Activated CD4-positive, alpha-beta T cell treated with anti-CD3 and anti-CD28 coated beads, Interleukin-2, amount 50 U/mL, for 1 hour (primary cell): ENCODE results near the gene PIAS2.
"Not testable (repeated sequence)": the region's sequence is repeated elsewhere in the genome, so short reads cannot be mapped to it uniquely, and the experiment has no call there.

Experiments used
- DNase-seq: peaks from one replicate; pipeline ENCODE4 v3.0.0-alpha.2; 2020

PIAS2 gene

DNA sequence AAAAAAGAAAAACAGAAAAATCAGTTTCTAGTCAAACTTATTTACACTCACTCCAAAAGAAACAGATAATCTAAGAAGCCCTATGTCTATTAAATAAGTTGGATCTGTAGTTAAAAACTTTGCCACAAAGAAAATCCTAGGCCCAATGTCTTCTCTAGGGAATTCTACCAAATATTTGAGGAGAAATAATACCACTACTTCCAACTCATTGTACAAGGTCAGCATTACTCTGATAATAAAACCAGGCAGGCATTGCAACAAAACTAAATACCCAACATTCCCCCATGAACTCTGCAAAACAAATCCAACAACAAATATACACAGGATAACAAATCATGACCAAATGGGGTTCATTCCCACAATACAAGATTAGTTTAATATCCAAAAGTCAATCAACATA lies 86.7 kb downstream of the PIAS2 start:
- DNase-seq, result no peak

DNA sequence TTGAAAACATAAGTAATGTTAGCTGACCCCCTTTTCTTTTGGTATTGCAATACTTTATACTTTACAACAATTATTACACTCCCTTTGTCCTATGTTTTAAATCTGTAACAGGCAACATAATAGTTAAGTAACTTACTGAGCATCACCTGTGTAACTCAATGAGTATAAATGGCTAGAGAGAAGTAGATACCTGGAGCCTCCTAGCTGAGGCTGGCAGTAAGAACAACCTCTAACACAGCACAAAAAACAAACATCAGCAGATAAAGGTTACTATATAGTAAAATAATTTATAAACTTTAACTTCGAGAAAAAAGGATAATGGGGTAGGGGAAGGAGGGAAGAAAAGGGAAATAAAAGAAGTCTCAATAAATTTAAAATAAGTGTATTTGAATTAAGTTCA lies 87.4 kb downstream of the PIAS2 start:
- no peak for DNase-seq

DNA sequence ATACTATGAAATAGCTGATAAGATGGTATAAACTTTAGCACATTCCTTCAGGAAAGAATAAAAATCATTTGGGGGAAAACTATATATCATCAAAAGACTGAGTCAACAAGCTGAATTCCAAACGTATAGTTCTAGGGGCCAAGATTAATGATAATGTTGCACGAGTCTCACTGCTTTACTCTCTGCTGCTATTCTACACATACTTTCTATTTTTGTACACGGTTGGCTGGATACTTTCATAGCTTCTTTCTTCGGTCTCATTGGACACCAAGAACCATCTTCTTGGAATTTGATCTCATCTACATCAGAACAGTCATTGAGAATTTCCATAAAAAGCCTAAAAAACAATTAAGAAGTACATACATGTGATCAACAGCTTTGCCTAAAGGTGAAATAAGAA lies 87.8 kb downstream of the PIAS2 start:
- DNase-seq, result no peak

DNA sequence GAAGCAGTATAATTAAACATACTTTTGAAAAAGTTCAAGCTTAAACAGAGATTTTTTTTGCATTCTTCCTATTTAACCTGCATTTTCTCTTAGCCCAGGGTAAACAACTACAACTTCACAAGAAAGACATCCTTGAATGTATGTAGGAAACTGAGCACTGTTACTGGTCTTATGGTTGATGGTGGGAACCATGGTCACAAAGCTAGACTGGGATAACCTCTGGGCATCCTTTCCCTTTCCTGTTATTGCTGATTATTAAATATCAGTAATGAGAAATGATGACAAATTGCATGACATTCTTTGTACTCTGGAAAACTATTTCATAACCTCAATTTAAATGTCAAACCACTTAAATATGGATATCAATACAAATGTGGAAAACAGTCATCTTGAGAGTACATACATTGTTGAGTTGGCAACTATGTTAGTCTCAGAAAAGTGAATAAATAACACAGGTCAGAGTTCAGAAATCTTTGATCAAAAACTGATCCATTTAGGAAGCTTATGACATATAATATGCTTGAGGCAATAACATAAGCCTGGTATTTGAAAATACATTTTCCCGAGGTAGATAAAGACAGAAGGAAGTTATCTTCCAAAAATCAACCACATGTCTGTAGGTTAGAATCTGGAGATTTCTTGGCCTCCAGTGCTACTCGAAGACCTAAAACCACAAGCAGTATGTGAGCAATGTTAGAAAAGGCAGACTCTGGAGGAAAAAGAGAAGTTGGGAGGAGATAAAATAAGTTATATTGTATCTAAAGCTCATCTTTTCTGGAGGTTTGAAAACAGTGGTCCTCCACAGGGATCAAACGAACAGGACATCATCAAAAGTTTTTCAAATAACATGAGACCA lies 95.2 kb downstream of the PIAS2 start:
- DNase-seq, result no peak

DNA sequence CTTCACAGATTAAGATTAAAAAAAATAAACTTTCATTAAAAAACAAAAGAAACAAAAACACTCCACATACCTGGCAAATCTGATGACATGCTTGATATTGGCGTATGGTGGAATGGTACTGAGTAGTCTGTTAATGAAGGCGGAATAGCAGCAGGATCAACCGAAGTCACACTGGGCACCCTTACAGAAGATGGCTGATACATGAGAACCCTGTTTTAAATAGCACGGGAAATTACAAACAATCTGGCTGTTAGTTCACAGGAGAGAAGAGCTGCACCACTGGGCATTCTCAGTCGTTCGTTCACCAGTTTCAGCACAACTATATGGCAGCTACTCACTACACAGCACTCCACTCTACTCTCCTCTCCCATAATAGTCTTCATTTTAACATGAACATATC lies 96.4 kb downstream of the PIAS2 start:
- DNase-seq, result no peak

DNA sequence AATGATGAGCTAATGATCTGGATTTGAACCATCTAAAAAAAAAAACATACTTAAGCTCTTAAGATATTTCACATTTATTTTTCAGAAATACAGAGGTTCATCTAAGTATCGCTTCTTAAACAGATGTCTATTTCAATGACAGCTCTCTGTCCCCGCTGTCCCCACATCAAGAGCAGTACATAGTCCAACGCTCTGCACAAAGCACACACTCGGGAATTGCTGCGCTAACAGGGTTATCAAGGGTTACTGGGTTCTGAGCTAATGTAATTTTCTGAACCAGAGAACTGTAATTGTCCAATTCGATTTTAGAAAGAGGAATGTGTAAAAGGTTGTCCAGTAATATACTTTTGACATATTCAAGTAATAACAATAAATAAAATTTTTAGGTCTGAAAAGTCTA lies 101.6 kb downstream of the PIAS2 start:
- no peak for DNase-seq

DNA sequence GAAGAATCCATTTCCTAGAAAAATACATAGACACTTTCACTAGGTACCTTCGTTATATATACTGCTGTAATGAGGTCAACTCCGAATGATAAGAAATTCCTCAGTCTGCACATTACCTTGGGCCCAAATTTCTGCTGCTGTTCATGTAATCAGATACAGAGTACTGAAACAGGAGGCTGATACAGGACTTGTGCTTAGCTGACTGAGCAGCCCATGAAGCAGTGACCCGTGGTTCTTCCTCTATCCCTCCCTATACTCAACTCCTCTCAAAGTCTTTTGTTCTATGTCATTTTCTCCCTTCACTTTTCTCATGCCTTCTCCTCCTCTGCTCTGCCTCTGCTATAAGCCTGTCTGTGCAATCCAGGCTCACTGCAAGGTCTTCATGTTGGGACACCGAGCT lies 102.9 kb downstream of the PIAS2 start:
- no peak for DNase-seq

DNA sequence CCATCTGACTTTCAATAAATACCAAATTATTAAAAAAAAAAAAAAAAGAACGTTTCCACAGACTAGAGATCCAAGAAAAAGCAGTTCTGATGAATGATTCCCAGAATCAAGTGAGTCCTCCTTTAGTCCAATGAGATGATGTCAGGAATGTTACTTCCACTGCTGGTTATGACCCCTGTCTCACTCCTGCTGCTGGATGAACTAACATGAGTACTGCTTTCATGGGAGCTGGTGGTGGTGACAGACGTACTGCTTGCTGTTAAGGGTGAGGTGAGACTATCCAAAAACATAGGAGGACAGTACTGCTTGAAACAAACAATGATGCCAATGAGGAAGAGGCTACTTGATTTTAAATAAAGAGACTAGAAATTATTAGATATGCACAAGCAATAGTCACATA lies 105.0 kb downstream of the PIAS2 start:
- DNase-seq, result no peak

DNA sequence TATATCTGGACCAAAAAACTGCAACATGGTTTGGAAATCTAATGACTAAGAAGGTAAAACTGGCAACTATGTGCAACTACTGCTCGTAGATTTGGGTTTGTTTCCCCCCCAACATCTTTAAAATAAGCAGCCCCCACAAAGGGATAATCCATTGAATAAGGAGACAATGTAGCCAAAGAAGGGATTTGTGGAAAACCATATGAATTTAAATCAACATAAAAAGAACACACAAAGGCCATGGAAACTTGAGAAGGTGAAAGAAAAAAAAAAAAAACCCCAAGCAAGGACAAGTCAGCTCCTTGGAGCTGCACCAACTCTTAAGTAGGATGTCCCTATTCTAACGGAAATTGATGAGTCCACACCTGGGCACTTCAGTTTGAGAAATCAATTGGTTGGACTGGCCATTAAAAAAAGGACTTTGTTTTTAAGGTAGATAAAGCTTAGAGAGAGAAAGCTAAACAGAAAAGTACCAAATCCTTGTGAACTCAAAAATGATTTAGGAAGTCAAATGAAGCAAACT lies 106.8 kb downstream of the PIAS2 start:
- no peak for DNase-seq

DNA sequence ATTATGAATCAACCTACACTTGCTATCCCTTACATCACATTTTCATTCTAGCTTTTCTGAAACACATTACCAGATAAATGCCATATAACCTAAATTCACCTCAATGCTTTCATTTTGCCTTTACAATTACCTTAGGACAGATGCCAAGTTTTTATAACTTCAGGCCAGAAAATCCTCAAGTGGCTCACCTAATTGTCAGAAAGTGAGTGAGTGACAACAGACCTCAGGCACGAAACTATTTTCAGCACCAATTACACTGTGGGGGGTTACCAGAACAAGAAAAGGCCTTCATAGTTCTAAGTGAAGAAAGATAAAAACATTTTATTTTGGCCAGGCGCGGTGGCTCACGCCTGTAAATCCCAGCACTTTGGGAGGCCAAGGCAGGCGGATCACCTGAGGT lies 108.2 kb downstream of the PIAS2 start:
- no peak for DNase-seq

DNA sequence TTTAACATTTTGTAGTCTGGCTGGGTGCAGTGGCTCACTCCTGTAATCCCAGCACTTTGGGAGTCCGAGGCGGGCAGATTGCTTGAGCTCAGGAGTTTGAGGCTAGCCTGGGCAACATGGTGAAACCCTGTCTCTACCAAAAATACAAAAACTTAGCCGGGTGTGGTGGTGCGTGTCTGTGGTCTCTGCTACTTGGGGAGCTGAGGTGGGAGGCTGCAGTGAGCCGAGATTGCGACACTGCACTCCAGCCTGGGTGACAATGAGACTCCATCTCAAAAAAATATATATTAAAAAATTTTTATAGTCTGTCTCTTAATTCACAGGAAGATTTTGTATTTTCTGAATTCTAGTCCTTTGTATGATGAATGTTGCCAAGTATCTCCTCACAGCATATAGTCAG lies 121.4 kb downstream of the PIAS2 start:
- not testable (repeated sequence) for DNase-seq

DNA sequence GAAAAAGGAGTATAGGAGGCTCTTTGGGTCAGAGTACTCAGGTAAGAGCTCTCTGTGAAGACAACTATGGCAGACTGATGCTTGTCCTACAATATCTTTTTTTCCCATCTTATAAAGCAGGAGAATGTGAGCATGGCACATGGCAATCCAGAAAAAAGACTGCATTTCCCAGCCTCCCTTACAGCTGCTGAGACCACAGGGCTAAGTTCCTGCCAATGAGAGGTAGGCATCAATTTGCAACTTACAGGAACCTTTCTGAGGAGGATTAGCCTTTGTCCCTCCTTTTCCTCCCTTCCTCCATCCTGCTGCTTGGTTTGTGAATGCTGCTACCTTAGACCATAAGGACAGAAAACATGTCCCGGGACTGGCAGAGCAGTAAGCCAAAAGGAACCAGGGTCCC lies 122.7 kb downstream of the PIAS2 start:
- no peak for DNase-seq

DNA sequence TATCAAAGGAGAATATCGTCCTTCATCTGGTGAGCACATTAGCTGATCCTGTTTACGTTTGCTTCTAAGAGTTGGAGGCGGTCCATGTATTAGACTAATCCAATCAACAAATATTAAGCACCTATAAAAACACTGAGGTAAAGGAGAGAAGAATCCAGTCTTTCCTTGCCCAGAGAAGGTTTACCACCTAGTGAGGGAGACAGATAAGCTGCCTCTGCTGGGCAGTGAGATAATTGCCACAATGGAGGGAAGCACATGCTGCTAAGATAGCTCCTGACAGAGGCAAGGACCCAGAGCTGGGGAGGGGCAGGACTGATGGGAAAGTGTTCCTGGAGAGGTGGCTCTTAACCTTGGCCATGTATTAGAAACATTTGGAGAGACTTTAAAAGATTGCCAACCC lies 123.7 kb downstream of the PIAS2 start:
- DNase-seq, result no peak

DNA sequence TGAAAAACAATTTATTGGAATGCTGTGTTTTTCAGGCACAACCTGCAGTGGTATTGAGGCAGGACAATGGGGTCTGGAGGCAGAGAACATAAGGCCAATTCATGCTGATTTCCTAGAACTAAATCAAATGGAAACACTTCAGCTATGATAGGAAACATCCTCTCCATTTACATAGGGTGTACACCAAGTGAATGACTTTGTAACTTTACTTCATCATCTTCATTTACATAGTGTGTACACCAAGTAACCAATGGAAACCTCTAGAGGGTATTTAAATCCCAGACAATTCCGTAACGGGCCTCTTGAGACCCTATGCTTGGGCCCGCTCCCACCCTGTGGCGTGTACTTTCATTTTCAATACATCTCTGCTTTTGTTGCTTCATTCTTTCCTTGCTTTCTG lies 128.2 kb downstream of the PIAS2 start:
- no peak for DNase-seq

DNA sequence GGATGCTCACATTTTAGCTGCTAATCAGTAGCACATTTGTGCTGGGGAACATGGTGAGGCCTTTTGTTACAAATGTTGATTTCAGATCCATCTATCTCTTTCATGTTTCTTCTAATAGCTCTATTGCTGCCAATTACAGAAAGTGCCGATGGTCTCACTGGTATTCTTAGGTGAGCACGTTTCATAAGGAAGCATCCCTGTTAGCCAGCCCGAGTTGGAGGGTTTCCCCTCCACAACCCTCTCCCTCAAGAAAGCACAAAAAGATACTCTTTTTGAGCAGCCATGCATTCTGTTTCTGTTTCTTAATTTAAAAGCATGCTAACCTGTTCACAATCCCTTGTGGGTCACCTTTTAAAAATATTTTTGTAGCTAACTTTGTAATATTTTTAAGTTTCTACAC lies 129.6 kb downstream of the PIAS2 start:
- no peak for DNase-seq

DNA sequence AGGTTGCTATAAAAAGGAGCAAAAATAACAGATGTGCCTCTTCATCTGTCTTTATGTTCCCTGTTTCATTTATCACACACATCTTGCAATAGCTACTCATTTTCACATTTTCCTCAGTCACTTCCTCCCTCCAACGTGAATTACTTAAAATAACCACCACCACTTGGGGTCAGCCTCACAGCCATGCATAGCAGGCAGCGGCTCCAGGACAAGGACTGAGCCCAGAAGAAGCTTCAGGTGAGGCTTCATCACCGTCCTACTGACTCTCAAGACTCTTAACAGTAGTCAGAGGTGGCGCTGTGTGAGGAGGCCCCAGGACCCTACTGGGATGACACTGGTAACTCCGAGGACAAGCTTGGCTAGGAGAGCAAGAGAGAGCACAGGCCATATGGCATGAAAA lies 144.9 kb downstream of the PIAS2 start:
- DNase-seq, result no peak

DNA sequence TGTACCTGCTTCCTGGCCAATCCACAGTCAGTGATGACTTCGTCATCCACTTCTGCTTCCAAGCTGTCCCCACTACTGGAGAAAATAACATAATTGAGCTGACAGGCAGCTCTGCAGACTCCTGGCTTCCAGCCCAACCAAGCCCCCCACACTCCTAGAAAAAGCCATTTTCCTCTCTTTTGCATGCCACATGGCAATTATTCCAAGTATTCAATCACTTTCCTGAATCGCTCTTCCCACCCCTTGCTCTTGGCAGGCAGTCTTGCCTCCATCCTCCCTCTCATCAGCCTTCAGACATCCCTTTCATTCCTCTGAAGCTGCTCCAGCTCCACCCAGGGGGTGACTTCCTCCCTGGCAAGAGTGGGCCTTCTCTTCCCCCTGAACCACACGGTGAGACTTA lies 146.2 kb downstream of the PIAS2 start:
- DNase-seq, result no peak

DNA sequence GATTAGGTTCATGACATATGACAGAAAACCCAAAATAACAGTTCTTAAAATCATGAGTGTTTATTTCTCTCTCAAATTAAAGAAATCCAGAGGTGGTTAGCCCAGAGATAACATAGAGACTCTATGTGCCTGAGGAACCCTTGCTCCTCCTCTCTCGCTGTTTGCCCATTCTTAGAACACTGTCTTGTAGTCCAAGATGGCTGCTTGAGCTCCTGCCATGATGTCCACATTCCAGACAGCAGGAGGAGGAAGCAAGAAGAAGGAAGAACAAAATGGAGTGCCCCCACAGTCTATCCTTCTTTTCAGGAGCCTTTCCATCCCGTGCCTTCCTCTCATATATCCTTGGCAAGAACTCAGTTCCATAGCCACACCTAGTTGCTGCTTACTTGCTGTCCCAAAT lies 146.6 kb downstream of the PIAS2 start:
- DNase-seq, result no peak

DNA sequence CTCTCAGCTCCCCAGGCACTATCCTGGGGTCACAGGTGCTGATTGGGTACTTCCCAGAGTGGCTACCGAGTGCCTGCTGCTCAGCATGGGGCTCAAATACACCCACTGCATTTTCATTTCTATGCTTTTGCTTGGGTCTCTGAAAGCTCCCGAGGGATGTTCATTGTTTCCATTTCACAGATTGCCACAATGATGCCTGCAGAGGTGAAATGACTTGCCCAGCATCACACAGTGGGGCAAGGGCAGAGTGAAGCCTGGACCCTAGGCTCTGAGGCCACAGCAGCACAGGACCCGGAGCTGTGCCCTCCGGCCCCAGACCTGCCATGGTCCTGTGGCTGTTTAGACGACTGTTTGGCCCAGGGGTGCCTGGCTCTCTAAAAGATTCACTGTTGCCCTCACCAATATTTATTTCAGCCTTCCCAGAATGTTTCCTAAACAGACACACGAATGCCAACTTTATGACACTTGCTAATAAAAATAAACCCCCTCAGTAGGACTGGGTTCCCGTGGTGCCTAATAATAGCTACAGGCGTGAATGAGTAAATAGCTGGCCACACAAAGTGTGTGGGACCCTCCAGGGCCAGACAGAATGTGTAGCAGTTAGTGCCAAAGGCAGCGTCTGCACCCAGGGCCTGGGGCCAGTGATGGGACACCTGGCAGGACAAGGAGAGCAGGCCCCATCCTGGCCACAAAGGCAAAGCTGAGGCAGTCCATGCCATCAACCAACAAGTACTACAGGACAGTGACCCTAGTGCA lies 149.0 kb downstream of the PIAS2 start:
- no peak for DNase-seq

DNA sequence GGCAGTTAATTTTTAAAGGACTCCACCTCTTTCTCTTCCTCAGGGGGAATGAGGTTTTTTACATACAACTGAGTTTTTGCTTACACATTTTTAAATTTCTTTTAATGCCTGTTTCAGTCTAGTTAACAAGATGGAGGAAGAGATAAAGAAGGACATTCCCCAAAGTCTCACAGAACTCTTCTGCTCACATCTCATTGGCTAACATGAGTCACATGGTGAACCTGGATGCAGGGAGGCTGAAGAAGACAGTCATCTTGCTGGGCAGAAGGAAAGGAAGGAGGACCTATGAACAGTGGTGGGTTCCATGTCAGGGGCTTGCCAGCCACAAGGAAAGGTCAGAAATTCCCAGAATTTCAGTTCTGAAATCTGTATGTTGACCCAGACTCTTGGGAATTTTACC lies 150.1 kb downstream of the PIAS2 start:
- no peak for DNase-seq

DNA sequence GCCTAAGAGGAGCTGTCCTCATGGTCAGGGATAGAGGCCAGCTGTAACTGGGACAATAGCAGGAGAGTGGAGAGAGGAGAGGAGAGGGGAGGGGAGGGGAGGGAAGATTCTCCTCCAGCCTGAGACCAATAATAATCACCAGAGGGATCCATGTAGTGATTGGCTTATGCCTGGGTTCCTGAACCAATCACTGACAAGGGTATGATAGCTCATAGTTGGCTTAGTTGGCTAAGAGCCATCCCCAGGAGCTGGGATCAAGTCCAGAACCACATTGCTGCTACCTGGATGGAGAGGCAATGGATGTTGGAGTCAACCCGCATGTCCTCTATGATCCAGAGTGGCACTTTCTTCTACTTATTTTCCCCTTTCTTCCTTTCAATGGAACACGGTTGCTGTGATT lies 152.7 kb downstream of the PIAS2 start:
- no peak for DNase-seq

DNA sequence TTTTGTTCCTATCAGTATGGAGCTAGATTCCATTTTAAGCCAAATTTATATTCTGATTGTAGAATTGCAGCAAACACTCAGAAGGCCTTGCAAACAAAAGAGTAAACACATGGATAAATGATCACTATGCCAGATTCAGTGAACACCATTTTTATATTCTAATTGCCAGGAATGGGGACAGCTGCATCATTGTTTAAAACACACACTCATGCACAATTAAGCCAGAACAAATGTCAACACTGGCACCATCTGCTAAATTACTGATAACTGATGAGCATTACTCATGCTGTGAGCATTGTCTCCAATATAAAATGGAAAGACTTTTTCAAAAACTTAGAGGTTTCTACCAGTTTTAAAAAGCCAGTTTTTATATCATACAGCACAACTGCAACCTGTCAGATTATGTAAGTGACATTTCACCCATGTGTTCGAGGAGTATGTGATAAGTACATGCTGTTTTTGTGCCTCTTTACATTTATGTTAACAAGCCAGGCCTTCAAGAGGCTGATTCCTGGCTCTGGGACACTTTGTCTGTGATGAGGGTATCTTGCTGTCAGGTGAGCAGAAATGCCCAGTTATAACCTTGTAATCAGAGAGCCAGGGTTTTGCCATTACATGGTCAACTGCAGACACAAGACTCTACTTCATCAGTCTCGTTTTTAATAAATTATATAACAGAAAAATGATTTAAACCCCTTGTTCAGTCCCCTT lies 156.1 kb downstream of the PIAS2 start:
- no peak for DNase-seq

DNA sequence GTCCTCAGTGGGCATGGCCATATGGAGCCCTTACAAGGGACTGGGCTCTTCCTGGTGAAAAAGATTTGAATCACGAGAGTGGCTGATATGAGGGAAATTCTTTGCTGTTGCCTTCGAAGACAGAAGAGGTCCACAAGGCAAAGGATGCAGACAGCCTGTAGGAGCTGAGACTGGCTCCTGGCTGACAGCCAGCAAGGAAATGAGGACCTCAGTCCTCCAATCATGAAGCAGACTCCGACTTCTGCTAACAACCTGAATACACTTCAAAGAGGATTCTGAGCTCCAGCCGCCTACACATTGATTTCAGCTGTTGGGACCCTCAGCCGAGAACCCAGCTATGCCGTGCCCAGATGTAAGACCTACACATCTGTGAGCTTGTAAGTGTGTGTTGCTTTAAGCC lies 157.4 kb downstream of the PIAS2 start:
- DNase-seq, result no peak
